GM12864 (cell line): Measurements from ENCODE around the gene UTF1.

Experiments used
- DNase-seq: peaks from one replicate; pipeline ENCODE4 v3.0.0-alpha.2; 2011; ENCODE audit warnings: low read depth
- H3K4me3 ChIP-seq: 2 replicates; pipeline ENCODE4 v1.5.1; 2011; ENCODE audit warnings: mild to moderate bottlenecking, low read depth, low read length, control low read depth
- TF ChIP-seq, protein P1 (sequence below): IDR thresholded peaks from 2 replicates; pipeline ENCODE4 v1.5.1; 2011; ENCODE audit warnings: low read depth, mild to moderate bottlenecking, moderate library complexity, low read length, control low read depth, inconsistent platforms; ENCODE audit errors: missing control alignments

The UTF1 gene

GRCh38 chr10:133210398-133211140, 19.4 kb upstream of the UTF1 start:
- DNase-seq, result no peak
- TF ChIP-seq, protein P1, sequence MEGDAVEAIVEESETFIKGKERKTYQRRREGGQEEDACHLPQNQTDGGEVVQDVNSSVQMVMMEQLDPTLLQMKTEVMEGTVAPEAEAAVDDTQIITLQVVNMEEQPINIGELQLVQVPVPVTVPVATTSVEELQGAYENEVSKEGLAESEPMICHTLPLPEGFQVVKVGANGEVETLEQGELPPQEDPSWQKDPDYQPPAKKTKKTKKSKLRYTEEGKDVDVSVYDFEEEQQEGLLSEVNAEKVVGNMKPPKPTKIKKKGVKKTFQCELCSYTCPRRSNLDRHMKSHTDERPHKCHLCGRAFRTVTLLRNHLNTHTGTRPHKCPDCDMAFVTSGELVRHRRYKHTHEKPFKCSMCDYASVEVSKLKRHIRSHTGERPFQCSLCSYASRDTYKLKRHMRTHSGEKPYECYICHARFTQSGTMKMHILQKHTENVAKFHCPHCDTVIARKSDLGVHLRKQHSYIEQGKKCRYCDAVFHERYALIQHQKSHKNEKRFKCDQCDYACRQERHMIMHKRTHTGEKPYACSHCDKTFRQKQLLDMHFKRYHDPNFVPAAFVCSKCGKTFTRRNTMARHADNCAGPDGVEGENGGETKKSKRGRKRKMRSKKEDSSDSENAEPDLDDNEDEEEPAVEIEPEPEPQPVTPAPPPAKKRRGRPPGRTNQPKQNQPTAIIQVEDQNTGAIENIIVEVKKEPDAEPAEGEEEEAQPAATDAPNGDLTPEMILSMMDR, result no peak
- H3K4me3 ChIP-seq, result no peak overlapping the region

- DNase-seq, result no peak
- TF ChIP-seq, protein P1, result no peak
- no peak overlapping the region for H3K4me3 ChIP-seq
Observed at GRCh38 chr10:133211141-133211830, 18.7 kb upstream of the UTF1 start.

DNA sequence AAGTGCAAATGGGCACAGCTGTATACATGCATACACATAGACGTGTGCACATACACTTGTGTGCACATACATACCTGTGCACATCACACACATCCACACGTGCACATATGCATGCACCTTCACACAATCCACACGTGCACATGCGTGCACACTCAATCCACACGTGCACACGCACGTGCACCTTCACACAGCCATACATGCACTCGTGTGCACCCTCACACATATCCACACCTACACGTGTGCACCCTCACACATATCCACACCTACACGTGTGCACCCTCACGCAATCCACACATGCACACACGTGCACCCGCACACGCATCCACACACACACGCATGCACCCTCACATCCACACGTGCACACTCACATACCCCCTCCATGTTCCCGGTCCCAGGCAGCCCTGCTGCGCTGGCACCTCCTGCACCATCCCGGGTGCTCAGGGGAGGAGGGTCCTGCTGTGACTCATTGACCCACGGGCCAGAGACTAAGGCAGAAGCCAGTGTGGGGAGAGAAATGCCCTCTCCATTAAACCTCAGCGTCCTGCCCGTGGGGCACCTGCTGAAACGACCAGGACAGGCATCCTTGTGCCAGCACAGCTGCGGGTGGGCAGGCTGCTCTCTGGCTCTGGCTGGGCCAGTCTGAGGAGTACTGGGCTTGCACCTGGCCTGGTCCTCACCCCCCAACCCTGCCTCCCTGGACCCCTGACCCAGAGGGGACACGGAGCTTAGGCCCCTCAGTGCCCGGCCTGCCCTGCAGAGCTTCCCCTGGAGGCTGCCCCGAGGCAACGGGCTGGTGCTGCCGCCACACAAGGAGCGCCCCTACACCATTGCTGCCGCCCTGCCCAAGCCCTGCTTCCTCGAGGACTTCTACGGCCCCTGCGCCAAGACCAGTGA, 17.8 kb upstream of the UTF1 start:
- H3K4me3 ChIP-seq, result no peak overlapping the region
- TF ChIP-seq, protein P1, result no peak
- no peak for DNase-seq

DNA sequence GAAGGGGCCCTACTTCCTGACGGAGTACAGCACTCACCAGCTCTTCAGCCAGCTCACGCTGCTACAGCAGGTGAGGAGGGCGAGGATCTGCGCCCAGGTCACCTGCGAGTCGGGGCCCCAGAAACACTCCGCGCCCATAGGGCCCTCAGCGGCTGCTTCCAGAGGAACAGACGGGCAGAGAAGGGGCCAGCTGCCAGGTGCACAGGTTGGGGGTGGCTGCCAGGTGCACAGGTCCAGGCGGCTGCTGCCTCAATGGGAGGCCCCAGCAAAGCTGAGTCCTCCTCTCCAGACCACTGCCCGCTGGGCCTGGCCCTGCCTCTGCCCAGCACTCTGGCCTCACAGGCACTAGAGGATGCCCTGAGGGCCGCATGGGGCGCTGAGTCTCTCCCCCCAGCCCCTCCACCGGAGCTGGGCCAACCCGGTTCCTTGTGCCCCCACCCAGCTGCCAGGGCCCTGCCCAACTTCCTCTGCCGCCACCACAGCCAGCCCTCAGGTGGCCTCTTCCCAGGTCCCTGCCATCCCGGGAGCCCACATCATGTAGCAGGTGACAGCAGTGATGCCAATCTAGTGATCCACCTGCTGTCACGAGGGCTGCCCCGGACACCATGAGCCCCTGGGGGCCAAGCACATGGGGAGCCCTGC, 17.0 kb upstream of the UTF1 start:
- TF ChIP-seq, protein P1, result no peak
- H3K4me3 ChIP-seq, result no peak overlapping the region
- DNase-seq, result no peak

GRCh38 chr10:133213641-133214467, 16.2 kb upstream of the UTF1 start:
- no peak for DNase-seq
- H3K4me3 ChIP-seq, result no peak overlapping the region
- TF ChIP-seq, protein P1, result no peak
